ENCODE results near the gene ABCB1. TPM values are rescaled to one million over a fixed set of nuclear protein-coding genes. Genes with fewer than 3 reads are reported as not detected.

The ABCB1 gene
- total RNA-seq, 1 experiment from 2014 or later: not detected

GRCh38 chr7:87506246-87507180 is 94.2 kb downstream of the ABCB1 start:
- Histone ChIP-seq H4K20me1 (ENCODE audit: low read length) (no peaks in the 10 kb centered on the region), H3K4me2 (ENCODE audit: low read length) (no peak overlapping the region), H3K9me3 (ENCODE audit: low read length) (no peaks in the 10 kb centered on the region), H2AFZ (ENCODE audit: low read length) (no peak overlapping the region), H3K79me2 (ENCODE audit: low read length) (no peaks in the 10 kb centered on the region), H3K4me3 (ENCODE audit: low read length) (no peak overlapping the region), H3K27ac (ENCODE audit: low read length) (no peak overlapping the region), H3K9me2 (replicated peaks; ENCODE audit: low read length) (no peaks in the 10 kb centered on the region), H3F3A (ENCODE audit: low read length, unreplicated experiment) (no peaks in the 10 kb centered on the region), H3K4me1 (ENCODE audit: insufficient read depth, low read length) (0 out of 2 replicates have a peak, but pooled peaks cover 8% of the 10 kb centered on the region), H3K36me3 (ENCODE audit: low read depth, low read length) (no peaks in the 10 kb centered on the region), H3K27me3 (ENCODE audit: low read length) (no peaks in the 10 kb centered on the region), H3K9ac (ENCODE audit: low read length) (no peak overlapping the region)
- intact Hi-C loops (cut with micrococcal nuclease): loop anchor here (1.0 to 10.0 kb wide), 7 partner anchors 58 to 658 kb away; no protein-coding TSS in a partner anchor
- BruUV-seq (replicated peaks): no TSS peak
- no peak; the same call in 1 of the 2 replicates for ATAC-seq
- CTCF ChIA-PET: interaction anchor here (0.6 to 0.7 kb wide), 4 partner anchors 11 to 270 kb away, joined by 3 to 4 read pairs (median 4); no protein-coding TSS in a partner anchor
- POLR2A ChIA-PET (ENCODE audit: unreplicated experiment): no interaction called here
- peak; percentile 16 for DNase-seq
- TF ChIP-seq EZH2phosphoT487 (IDR thresholded peaks at IDR 0.05; ENCODE audit: borderline replicate concordance, low read length) (no peak), CTCF (conservative IDR thresholded peaks at IDR 0.05; ENCODE audit: low read depth, low read length) (peak; percentile 60), EZH2 (IDR thresholded peaks at IDR 0.05; ENCODE audit: low read length, unreplicated experiment) (no peak)

GRCh38 chr7:87505557-87506245 is 95.0 kb downstream of the ABCB1 start:
- DNase-seq (no peak), ATAC-seq (no peak; the same call in 1 of the 2 replicates)
- ChIA-PET POLR2A (ENCODE audit: unreplicated experiment) (no interaction called here), CTCF (interaction anchor here (0.6 to 0.7 kb wide), 4 partner anchors 10 to 271 kb away, joined by 3 to 4 read pairs (median 4); no protein-coding TSS in a partner anchor)
- no peak overlapping the region for H3K27ac ChIP-seq (ENCODE audit: low read length)
- no peaks in the 10 kb centered on the region for H3F3A ChIP-seq (ENCODE audit: low read length, unreplicated experiment)
- intact Hi-C loops (cut with micrococcal nuclease): loop anchor here (1.0 to 10.0 kb wide), 6 partner anchors 59 to 659 kb away; no protein-coding TSS in a partner anchor
- no peaks in the 10 kb centered on the region for H3K9me3 ChIP-seq (ENCODE audit: low read length)
- BruUV-seq (replicated peaks): TSS peak; percentile 44
- no peak overlapping the region for H3K4me3 ChIP-seq (ENCODE audit: low read length)
- H4K20me1 ChIP-seq (ENCODE audit: low read length): no peaks in the 10 kb centered on the region
- H2AFZ ChIP-seq (ENCODE audit: low read length): no peak overlapping the region
- no peaks in the 10 kb centered on the region for H3K9me2 ChIP-seq (replicated peaks; ENCODE audit: low read length)
- H3K79me2 ChIP-seq (ENCODE audit: low read length): no peaks in the 10 kb centered on the region
- 0 out of 2 replicates have a peak, but pooled peaks cover 8% of the 10 kb centered on the region for H3K4me1 ChIP-seq (ENCODE audit: insufficient read depth, low read length)
- no peaks in the 10 kb centered on the region; the same call in 1 of the 2 replicates for H3K27me3 ChIP-seq (ENCODE audit: low read length)
- TF ChIP-seq CTCF (conservative IDR thresholded peaks at IDR 0.05; ENCODE audit: low read depth, low read length): no peak
- no peak for TF ChIP-seq EZH2 (IDR thresholded peaks at IDR 0.05; ENCODE audit: low read length, unreplicated experiment)
- TF ChIP-seq EZH2phosphoT487 (IDR thresholded peaks at IDR 0.05; ENCODE audit: borderline replicate concordance, low read length): no peak
- no peak overlapping the region for H3K9ac ChIP-seq (ENCODE audit: low read length)
- H3K4me2 ChIP-seq (ENCODE audit: low read length): no peak overlapping the region
- H3K36me3 ChIP-seq (ENCODE audit: low read depth, low read length): no peaks in the 10 kb centered on the region

Data from PC-3 (cell line).